HL-60/S4 (cell line): ENCODE data around the gene LORICRIN.
"Not testable (repeated sequence)": the region's sequence is repeated elsewhere in the genome, so short reads cannot be mapped to it uniquely, and the experiment has no call there.

ENCODE experiments used
- in situ Hi-C: fragments of 300-500 bp; cut with MboI; formaldehyde crosslinking; loops from 2 replicates; pipeline ENCODE4 v1.14.3; 2022; ENCODE audit warnings: low sequenced_read_pairs

Gene LORICRIN, protein sequence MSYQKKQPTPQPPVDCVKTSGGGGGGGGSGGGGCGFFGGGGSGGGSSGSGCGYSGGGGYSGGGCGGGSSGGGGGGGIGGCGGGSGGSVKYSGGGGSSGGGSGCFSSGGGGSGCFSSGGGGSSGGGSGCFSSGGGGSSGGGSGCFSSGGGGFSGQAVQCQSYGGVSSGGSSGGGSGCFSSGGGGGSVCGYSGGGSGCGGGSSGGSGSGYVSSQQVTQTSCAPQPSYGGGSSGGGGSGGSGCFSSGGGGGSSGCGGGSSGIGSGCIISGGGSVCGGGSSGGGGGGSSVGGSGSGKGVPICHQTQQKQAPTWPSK

DNA sequence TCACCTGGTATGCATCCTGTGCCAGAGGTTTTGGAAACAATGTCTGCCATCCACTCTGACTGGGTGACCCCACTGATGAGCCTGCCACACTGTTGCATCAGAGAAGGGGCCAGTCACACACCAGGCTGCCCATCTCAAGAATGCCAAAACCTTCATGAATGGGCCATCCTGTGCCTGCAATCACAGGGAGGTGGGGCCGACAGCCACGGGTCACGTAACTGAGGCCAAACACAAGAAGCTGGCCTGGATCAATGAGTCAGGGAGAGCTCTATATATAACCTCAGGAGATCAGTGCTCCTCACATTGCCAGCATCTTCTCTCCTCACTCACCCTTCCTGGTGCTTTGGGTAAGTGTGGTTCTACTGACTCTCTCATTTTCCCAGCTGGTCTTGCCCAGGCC is at the start of gene LORICRIN:
TSS of gene LORICRIN (plus strand) at position 301 of the 400 bp plus-strand sequence. CDS start 1,263 bp downstream, outside the sequence.
- in situ Hi-C loops: no loop called here

- in situ Hi-C loops: no loop called here
These were observed 49.3 kb upstream of the LORICRIN start for GRCh38 chr1:153210206-153210605.

DNA sequence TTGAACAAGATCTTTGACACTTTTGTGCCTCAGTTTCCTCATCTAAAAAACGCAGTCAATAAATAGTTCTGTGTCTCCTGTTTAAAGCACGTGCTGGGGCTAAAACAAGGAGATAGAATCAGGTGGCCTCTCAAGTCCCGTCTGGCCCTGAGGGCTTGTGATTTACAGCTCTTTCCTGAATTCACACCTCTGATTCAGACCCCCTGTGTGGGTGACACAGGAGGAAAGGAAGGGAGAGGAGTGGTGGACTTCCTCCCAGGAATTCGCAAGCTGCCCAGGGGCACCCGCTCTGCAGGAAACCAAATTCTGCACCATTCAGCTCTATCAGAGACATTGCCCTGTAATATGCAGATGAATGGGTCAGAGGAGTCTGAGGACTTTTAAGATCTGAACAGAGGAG is 47.3 kb upstream of the LORICRIN start:
- in situ Hi-C loops: no loop called here

DNA sequence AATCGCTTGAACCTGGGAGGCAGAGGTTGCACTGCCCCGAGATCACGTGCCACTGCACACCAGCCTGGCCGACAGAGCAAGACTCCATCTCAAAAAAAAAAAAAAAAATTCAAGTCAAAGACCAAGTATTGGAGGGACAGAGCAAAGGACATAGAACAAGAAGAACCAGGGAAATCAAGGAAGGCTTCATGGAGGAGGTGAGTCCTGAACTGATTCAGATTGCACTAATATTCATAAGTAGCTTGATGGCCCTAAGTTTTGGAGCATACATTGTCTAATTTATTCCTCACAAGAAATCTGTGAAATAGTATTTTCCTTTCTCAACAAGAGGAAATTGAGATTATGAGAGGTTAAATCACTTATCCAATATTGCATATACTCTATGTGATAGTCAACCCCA is 46.0 kb upstream of the LORICRIN start:
- in situ Hi-C loops: no loop called here

DNA sequence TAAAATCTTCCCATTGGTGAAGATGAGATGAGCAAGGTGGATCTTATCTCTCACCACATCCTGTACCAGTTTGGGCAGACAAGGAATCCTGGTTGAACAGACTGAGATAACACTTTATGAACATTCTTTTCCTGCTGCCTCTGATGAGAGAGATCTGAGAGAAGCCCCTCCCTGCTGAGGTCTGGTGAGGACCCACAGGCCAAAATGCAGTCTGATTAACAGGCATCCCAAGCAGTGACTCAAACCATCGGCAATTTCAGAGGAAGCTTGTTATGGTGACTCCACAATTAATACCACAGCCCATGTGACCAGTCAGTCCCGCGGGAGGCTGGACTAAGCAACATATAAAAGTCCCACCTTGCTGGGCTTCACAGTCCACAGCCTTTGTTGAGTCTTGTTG is 42.3 kb upstream of the LORICRIN start, which contains the start of gene PRR9:
TSS of gene PRR9 (plus strand) at position 373 of the 400 bp plus-strand sequence. CDS start 561 bp downstream, outside the sequence.
- in situ Hi-C loops: no loop called here

- in situ Hi-C loops: no loop called here
These were observed 41.6 kb upstream of the LORICRIN start for GRCh38 chr1:153217744-153218416.

DNA sequence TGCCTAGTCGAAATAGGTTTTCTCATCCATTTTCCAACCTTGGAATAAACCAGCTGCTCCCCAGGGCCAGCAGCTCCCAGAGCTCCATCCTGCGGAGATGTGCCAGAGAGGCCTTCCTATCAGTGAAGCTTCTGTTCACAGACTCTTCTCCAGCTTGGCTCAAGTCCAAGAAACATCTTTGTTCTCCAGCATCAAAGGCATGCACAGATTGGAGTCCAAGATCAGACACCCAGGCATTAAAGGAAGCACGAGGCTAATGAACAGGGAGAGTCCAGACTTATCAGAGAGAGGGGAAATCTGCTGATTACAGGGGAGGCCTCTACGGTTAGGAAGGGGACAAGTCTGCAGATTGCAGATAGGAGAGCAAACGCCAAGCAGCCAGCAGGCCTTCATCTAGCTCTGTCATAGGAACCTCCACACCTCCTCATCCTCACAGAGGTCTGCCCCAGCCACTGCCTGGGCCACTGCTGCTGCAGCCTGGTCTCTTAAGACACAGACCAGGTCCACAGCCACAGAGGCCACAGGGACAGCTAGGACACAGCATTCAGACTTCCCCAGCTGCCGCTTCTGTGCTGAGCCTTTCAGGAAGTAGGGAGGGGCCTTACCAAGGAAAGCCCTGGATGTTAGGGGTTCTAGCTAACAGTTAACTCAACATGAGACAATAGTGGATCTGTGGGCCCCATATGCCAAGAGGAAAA is 38.7 kb upstream of the LORICRIN start:
- in situ Hi-C loops: no loop called here

- in situ Hi-C loops: not testable (repeated sequence)
These were observed 36.2 kb upstream of the LORICRIN start for GRCh38 chr1:153223040-153223891.

- in situ Hi-C loops: no loop called here
These were observed 31.7 kb upstream of the LORICRIN start for GRCh38 chr1:153227810-153228209.

DNA sequence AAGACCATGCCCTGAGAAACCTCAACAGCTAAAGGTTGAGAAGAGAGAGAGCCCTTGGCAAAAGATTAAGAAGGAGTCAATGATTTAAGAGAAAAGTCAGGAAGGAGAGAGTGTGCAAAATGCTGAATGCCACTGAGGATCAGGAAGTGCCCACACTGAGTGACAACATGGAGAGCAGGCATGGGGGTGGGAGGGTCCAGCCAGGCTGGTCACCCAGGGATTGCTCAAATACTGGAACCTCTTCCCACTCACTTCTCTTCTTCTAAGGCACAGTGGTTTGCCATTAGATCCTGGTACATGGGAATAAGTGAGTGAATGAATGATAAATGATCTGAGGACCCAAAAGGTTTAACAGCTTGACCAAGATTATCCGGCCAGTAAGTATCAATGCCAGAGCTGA is 31.0 kb upstream of the LORICRIN start:
- in situ Hi-C loops: no loop called here

DNA sequence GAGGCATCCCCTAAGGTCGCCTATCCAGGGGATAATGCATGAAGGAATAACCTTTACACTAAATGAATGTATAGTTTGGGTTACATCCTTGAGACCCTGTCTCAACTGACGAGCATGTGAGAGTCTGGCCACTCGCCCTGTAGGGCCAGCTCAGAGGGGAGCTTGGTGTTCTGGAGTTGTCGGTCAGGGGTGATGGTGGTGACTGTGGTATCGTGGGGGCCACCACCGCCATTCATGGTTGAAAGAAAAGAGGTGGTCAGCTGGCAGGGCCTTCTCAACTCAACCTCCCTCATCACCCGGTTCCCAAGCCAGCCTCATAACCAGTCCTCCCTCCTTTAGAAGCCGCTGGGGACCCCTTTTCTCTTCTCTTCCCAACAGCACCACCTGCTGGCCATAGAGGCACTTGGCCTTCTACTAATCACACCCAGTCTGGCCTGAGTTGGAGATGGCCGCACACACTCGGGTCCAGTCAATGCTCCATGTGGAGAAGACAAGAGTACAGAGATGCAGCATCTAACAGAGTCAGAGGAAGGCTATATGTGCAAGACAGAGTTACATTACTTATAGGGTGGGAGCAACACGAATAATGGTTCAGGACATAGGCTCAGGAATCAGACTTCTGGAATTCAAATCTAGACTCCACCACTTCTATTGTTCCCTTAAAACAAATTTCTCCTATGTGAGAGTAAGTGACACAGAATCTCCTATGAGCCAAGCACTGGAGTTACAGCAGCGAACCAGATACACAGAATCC is 30.2 kb upstream of the LORICRIN start:
- in situ Hi-C loops: not testable (repeated sequence)

- in situ Hi-C loops: no loop called here
These were observed 28.1 kb upstream of the LORICRIN start for GRCh38 chr1:153231363-153231762.

DNA sequence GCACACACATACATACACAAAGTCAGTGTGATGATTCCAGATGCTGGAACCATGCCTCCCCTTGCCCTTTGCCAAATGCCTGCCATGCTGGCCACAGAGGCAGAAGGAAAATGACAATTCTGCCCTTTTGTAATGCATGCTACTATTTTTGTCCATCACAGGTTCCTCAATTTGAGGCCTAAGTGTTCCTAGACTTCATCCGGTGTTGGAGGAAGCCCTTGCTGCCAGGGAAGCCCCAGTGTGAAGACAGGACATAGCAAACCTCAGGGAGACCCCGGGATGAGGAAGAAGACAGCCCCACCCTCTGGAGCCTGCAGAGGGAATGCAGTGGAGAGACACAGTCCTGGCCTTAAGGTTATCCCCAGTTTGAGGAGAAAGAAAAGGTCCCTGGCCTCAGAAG is 27.7 kb upstream of the LORICRIN start:
- in situ Hi-C loops: no loop called here

- in situ Hi-C loops: no loop called here
These were observed 26.9 kb upstream of the LORICRIN start for GRCh38 chr1:153232553-153232952.

- in situ Hi-C loops: no loop called here
These were observed 26.0 kb upstream of the LORICRIN start for GRCh38 chr1:153233448-153233847.

- in situ Hi-C loops: no loop called here
These were observed 21.0 kb upstream of the LORICRIN start for GRCh38 chr1:153238527-153238926.

- in situ Hi-C loops: no loop called here
These were observed 17.3 kb upstream of the LORICRIN start for GRCh38 chr1:153242160-153242559.

DNA sequence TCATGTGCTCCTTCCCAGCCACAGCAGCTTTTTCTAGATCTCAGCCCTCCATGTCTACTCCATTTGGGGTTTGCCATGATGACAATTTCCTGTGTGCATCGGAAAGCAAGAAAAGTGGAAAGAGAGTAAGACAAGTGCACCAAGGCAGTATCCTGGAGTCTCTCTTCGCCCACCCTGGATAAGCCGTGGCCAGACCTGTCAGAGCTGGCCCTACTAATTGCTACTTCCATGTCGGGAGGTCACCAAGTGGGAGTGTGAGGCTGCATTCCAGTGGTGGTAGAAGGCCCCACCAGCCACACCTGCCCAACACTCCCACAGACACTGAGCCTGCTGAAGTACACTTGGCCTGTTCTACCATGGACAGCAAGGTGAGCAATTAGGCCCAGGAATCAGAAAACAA is 14.0 kb upstream of the LORICRIN start:
- in situ Hi-C loops: no loop called here

GRCh38 chr1:153246018-153246417 is 13.5 kb upstream of the LORICRIN start:
- in situ Hi-C loops: no loop called here

DNA sequence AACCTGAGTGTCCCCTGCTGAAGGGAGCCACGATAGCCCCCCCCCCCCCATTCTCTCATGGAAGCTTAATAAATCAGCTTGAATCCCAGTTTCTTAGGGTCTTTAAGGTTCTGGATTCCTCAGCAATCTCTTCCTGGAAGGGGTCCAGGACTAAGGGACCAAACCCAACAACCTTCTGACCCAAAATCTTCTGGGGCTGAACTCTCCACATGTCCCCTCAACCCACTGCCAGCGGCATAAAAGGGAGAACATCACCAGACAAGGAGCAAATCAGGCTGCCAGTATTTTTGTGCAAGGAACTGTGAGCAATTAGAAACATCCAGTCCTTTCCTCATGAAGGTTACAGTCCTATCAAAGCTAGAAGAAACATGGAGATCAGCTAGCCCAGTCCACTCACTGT is 12.7 kb upstream of the LORICRIN start:
- in situ Hi-C loops: no loop called here
